Neuronal stem cell (in vitro differentiated cells): Measurements from ENCODE around the gene RAB32.

Experiments
- DNase-seq: peaks from one replicate; pipeline ENCODE4 v3.0.0-alpha.2; 2013; ENCODE audit warnings: low spot score
- H2AFZ ChIP-seq: one replicate; pipeline ENCODE4 v1.6.1; 2013; ENCODE audit warnings: mild to moderate bottlenecking, low read length, inconsistent platforms
- H2AK5ac ChIP-seq: 2 replicates; pipeline ENCODE4 v1.6.1; 2013; ENCODE audit warnings: low read depth, mild to moderate bottlenecking, inconsistent platforms, low read length, moderate library complexity, mixed read lengths
- H2BK120ac ChIP-seq: 2 replicates; pipeline ENCODE4 v1.6.1; 2013; ENCODE audit warnings: low read depth, mild to moderate bottlenecking, inconsistent platforms, low read length, moderate library complexity, mixed read lengths
- H2BK12ac ChIP-seq: one replicate; pipeline ENCODE4 v1.6.1; 2013; ENCODE audit warnings: low read length, inconsistent platforms
- H2BK15ac ChIP-seq: 2 replicates; pipeline ENCODE4 v1.6.1; 2013; ENCODE audit warnings: mild to moderate bottlenecking, low read length, inconsistent platforms, mixed read lengths
- H2BK5ac ChIP-seq: one replicate; pipeline ENCODE4 v1.6.1; 2013; ENCODE audit warnings: inconsistent platforms, mild to moderate bottlenecking, low read length, moderate library complexity
- H3K14ac ChIP-seq: one replicate; pipeline ENCODE4 v1.6.1; 2013; ENCODE audit warnings: low read length, inconsistent platforms
- H3K18ac ChIP-seq: 2 replicates; pipeline ENCODE4 v1.6.1; 2013; ENCODE audit warnings: low read length, inconsistent platforms
- H3K23ac ChIP-seq: 2 replicates; pipeline ENCODE4 v1.6.1; 2013; ENCODE audit warnings: low read depth, mild to moderate bottlenecking, mixed read lengths, low read length, inconsistent platforms; ENCODE audit not compliant: poor library complexity
- H3K27ac ChIP-seq: replicated peaks from 3 replicates; pipeline ENCODE4 v1.5.1; 2013; ENCODE audit warnings: low read length, inconsistent platforms
- H3K27me3 ChIP-seq, 3 experiments: 2 replicates each; pipeline ENCODE4 v1.6.1; 2013; ENCODE audit warnings: low read length in 3 of 3, mild to moderate bottlenecking in 2 of 3, inconsistent platforms in 1 of 3, low read depth in 1 of 3, mixed read lengths in 1 of 3, moderate library complexity in 1 of 3; ENCODE audit not compliant: control insufficient read depth in 3 of 3, insufficient read depth in 3 of 3
- H3K36me3 ChIP-seq, 2 donors: replicated peaks in 1 of 2; 2 replicates each; pipeline ENCODE4 v1.6.1; 2013; ENCODE audit warnings: low read length in 2 of 2; ENCODE audit not compliant: control insufficient read depth in 2 of 2, insufficient read depth in 2 of 2
- H3K4ac ChIP-seq: 2 replicates; pipeline ENCODE4 v1.6.1; 2013; ENCODE audit warnings: inconsistent platforms, mild to moderate bottlenecking, low read length, moderate library complexity
- H3K4me1 ChIP-seq, 2 donors: 1 replicate in 1 of 2; 2 replicates in 1 of 2; pipeline ENCODE4 v1.6.1; 2013; ENCODE audit warnings: low read length in 2 of 2, low read depth in 1 of 2; ENCODE audit not compliant: control insufficient read depth in 2 of 2, insufficient read depth in 1 of 2
- H3K4me2 ChIP-seq: one replicate; pipeline ENCODE4 v1.6.1; 2013; ENCODE audit warnings: mild to moderate bottlenecking, low read length, inconsistent platforms; ENCODE audit not compliant: insufficient read depth, poor library complexity, severe bottlenecking
- H3K4me3 ChIP-seq, 2 donors: 2 replicates each; pipeline ENCODE4 v1.5.1; 2013; ENCODE audit warnings: low read length in 2 of 2, mild to moderate bottlenecking in 2 of 2, inconsistent platforms in 1 of 2, moderate library complexity in 1 of 2
- H3K79me1 ChIP-seq: one replicate; pipeline ENCODE4 v1.6.1; 2013; ENCODE audit warnings: low read depth, mild to moderate bottlenecking, inconsistent platforms, low read length, moderate library complexity
- H3K9ac ChIP-seq: one replicate; pipeline ENCODE4 v1.6.1; 2013; ENCODE audit warnings: mild to moderate bottlenecking, low read depth, low read length, inconsistent platforms; ENCODE audit not compliant: poor library complexity
- H3K9me3 ChIP-seq, 2 donors: replicated peaks in 1 of 2; 2 replicates each; pipeline versions ENCODE3 to v1.6.1; 2013; ENCODE audit warnings: low read length in 2 of 2, mild to moderate bottlenecking in 2 of 2, inconsistent platforms in 1 of 2, low read depth in 1 of 2, mixed read lengths in 1 of 2, moderate library complexity in 1 of 2; ENCODE audit not compliant: control insufficient read depth in 2 of 2, insufficient read depth in 1 of 2
- H4K8ac ChIP-seq: one replicate; pipeline ENCODE4 v1.6.1; 2013; ENCODE audit warnings: low read depth, mild to moderate bottlenecking, inconsistent platforms, low read length, moderate library complexity
- H4K91ac ChIP-seq: one replicate; pipeline ENCODE4 v1.6.1; 2013; ENCODE audit warnings: low read length, low read depth, mild to moderate bottlenecking, inconsistent platforms; ENCODE audit not compliant: poor library complexity
- WGBS, 2 donors: extraction: QIAGEN DNeasy Blood & Tissue Kit; methylation state at CpG; one replicate each; pipeline ENCODE4 v1.1.7; 2013; ENCODE audit warnings: missing lambda C conversion rate in 2 of 2, mixed read lengths in 1 of 2; ENCODE audit not compliant: insufficient read length in 2 of 2, insufficient replicate concordance in 1 of 2; ENCODE audit errors: extremely low coverage in 2 of 2; 5-methylcytosine and 5-hydroxymethylcytosine counted together

RAB32 gene

DNA sequence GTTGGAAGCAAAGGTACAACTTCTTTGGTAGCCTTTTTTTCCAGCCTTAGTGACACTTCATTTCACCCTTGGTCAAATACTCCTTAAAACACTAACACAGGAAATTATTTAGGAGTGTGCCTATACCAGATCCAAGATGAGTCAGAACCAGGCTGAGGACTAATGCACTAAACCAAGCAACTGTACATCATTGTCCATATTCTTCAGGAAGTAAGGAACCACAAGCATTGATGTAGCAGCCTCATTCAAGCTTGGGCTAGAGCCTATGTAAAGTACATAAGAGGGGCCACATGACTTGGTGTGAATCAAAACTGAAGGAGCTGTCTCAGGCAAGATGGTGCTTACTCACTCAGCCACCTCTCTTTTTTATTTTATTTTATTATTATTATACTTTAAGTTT lies 34.4 kb downstream of the RAB32 start:
- Histone ChIP-seq H3K4me3 (no peak overlapping the region), H3K27ac (no peak overlapping the region), H3K9ac (no peak overlapping the region), H2BK120ac (no peak overlapping the region), H3K23ac (no peak overlapping the region), H3K4ac (no peak overlapping the region), H2AFZ (no peak overlapping the region), H3K36me3 (no peaks in the 10 kb centered on the region), H3K4me2 (no peak overlapping the region), H2BK5ac (no peak overlapping the region), H3K9me3 (no peaks in the 10 kb centered on the region), H3K4me1 (no peaks in the 10 kb centered on the region), H4K8ac (no peak overlapping the region), H3K27me3 (no peaks in the 10 kb centered on the region), H2BK15ac (no peak overlapping the region), H3K79me1 (no peaks in the 10 kb centered on the region), H2BK12ac (no peak overlapping the region), H3K14ac (no peak overlapping the region), H4K91ac (no peak overlapping the region), H2AK5ac (no peak overlapping the region), H3K18ac (no peak overlapping the region)
- no peak for DNase-seq

DNA sequence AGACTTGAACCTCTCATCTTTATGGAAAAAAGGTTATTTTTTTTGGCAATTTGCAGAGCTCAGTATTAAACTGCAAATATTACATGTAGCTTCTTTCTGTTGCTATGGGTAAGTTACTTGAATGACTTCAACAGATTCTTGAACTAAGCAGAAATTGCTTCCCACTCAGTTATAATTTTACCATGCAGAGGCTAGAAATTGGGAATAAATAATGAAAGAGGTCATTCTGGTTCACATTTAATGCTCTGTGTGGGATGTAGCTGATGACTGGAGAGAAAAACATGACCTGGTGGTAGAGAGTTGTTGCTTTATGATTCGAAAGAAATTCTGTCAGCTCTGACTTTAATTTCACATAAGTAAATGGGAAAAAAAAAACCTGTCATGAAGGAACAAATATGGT lies 38.3 kb downstream of the RAB32 start:
- Histone ChIP-seq H3K36me3 (no peaks in the 10 kb centered on the region), H4K91ac (no peak overlapping the region), H3K23ac (no peak overlapping the region), H2BK5ac (no peak overlapping the region), H2BK12ac (no peak overlapping the region), H3K79me1 (no peaks in the 10 kb centered on the region), H3K4me1 (no peaks in the 10 kb centered on the region), H3K9ac (no peak overlapping the region), H3K4ac (no peak overlapping the region), H2BK15ac (no peak overlapping the region), H3K4me2 (no peak overlapping the region), H4K8ac (no peak overlapping the region), H2BK120ac (no peak overlapping the region), H3K18ac (no peak overlapping the region), H3K4me3 (no peak overlapping the region), H3K27ac (no peak overlapping the region), H2AK5ac (no peak overlapping the region), H2AFZ (no peak overlapping the region), H3K14ac (no peak overlapping the region), H3K27me3 (no peaks in the 10 kb centered on the region), H3K9me3 (no peaks in the 10 kb centered on the region)
- no peak for DNase-seq
- WGBS, 2 donors: no CpG with 5 or more reads among the region's 1 CpG

DNA sequence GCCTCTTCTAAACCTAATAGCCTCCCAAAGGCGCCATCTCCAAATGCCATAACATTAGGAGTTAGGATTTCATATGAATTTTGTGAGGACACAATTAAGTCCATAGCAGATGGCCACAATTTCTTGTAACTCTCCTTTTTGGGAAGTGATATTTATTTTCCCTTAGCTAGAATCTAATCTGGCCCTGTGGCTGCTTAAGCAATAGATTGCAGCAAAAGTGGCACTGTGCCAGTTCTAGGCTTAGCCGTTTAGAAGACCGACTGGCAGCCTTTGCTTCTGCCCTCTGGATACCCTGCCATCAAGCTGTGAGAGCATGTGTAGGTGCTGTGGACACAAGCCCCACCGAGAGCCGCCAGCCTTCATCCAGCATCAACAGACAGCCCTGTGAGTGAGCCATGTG lies 39.2 kb downstream of the RAB32 start:
- Histone ChIP-seq H3K18ac (no peak overlapping the region), H3K27me3 (no peaks in the 10 kb centered on the region), H3K9me3 (no peaks in the 10 kb centered on the region), H2BK12ac (no peak overlapping the region), H2AK5ac (no peak overlapping the region), H3K4me2 (no peak overlapping the region), H3K9ac (no peak overlapping the region), H3K14ac (no peak overlapping the region), H2BK5ac (no peak overlapping the region), H2BK15ac (no peak overlapping the region), H2BK120ac (no peak overlapping the region), H3K4ac (no peak overlapping the region), H3K79me1 (no peaks in the 10 kb centered on the region), H4K91ac (no peak overlapping the region), H3K4me1 (no peaks in the 10 kb centered on the region), H2AFZ (no peak overlapping the region), H4K8ac (no peak overlapping the region), H3K36me3 (no peaks in the 10 kb centered on the region), H3K4me3 (no peak overlapping the region), H3K23ac (no peak overlapping the region), H3K27ac (no peak overlapping the region)
- WGBS, 2 donors: no CpG with 5 or more reads among the region's 5 CpGs
- no peak for DNase-seq

DNA sequence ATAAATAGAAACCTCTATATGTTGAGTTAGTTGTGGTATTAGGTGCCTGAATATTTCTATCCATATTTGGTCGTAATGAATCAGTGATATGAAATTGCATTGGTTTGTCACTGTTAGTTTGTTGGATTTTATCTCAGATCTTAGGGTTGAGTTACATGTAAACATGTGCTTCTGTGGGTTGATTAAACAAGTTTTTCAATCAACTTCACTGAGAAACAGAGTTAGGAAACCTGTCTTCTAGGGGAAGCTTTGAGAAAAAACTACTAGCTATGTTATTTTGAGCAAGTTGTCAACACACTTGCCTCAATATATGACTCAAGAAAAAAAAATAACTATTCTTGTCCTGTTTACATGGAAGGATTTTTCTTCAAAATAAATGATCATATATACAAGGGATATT lies 40.3 kb downstream of the RAB32 start:
- no peaks in the 10 kb centered on the region for H3K36me3 ChIP-seq
- H2BK12ac ChIP-seq: no peak overlapping the region
- H3K14ac ChIP-seq: no peak overlapping the region
- H2BK5ac ChIP-seq: no peak overlapping the region
- H3K27me3 ChIP-seq: no peaks in the 10 kb centered on the region
- no peak overlapping the region for H4K91ac ChIP-seq
- no peak overlapping the region for H2AK5ac ChIP-seq
- H3K9ac ChIP-seq: no peak overlapping the region
- H3K4me1 ChIP-seq: no peaks in the 10 kb centered on the region
- H2BK15ac ChIP-seq: no peak overlapping the region
- H3K18ac ChIP-seq: no peak overlapping the region
- no peak for DNase-seq
- H3K79me1 ChIP-seq: no peaks in the 10 kb centered on the region
- H3K4me2 ChIP-seq: no peak overlapping the region
- H2AFZ ChIP-seq: no peak overlapping the region
- no peak overlapping the region for H3K27ac ChIP-seq
- WGBS, 2 donors: no CpG with 5 or more reads among the region's 1 CpG
- no peak overlapping the region for H3K4ac ChIP-seq
- no peak overlapping the region for H4K8ac ChIP-seq
- H3K4me3 ChIP-seq: no peak overlapping the region
- H3K9me3 ChIP-seq: no peaks in the 10 kb centered on the region
- no peak overlapping the region for H3K23ac ChIP-seq
- no peak overlapping the region for H2BK120ac ChIP-seq
